HEK293 (cell line): ENCODE results near the gene NDUFC2.

Source experiments
- CTCF ChIA-PET: fragments of 350-600 bp; formaldehyde crosslinking; extraction: SDS; loops from one replicate; lab custom pipeline; 2021; ENCODE audit warnings: antibody characterized with exemption; lab: Yijun Ruan, JAX
- POLR2A ChIA-PET: fragments of 300-600 bp; formaldehyde crosslinking; extraction: SDS; loops from one replicate; lab custom pipeline; 2020; ENCODE audit warnings: antibody characterized with exemption, inconsistent platforms; lab: Yijun Ruan, JAX
- H3K27ac ChIP-seq: fragments of 200-500 bp; sonication (Bioruptor generic); 2 replicates; pipeline ENCODE4 v1.5.1; 2014; ENCODE audit warnings: low read depth, low read length, control low read depth, inconsistent platforms; ENCODE audit errors: extremely low read depth
- H3K36me3 ChIP-seq, 2 experiments: fragments of 200-500 bp in 1 of 2; sonication (Bioruptor generic) in 1 of 2; 1 replicate in 1 of 2; 2 replicates in 1 of 2; pipeline ENCODE4 v1.5.1; 2014 to 2017; ENCODE audit warnings: inconsistent platforms in 2 of 2, low read length in 2 of 2; ENCODE audit not compliant: control insufficient read depth in 2 of 2, insufficient read depth in 1 of 2
- H3K4me1 ChIP-seq: fragments of 200-500 bp; sonication (Bioruptor generic); 2 replicates; pipeline ENCODE4 v1.5.1; 2014; ENCODE audit warnings: mild to moderate bottlenecking, low read length, inconsistent platforms; ENCODE audit not compliant: control insufficient read depth, insufficient read depth
- H3K4me3 ChIP-seq: 2 replicates; pipeline ENCODE4 v1.5.1; 2011; ENCODE audit warnings: low read depth, mild to moderate bottlenecking, control low read depth, low read length, moderate library complexity
- H3K9me3 ChIP-seq: fragments of 200-500 bp; sonication (Bioruptor generic); 2 replicates; pipeline ENCODE4 v1.5.1; 2014; ENCODE audit warnings: low read depth, low read length, inconsistent platforms; ENCODE audit not compliant: control insufficient read depth, insufficient read depth
- KLF17 ChIP-seq: fragments of 450-650 bp; formaldehyde crosslinking; IDR thresholded peaks from 2 replicates; pipeline ENCODE4 v1.5.1; 2016; ENCODE audit warnings: missing biosample characterization, missing genetic modification characterization
- RBAK ChIP-seq: fragments of 450-650 bp; formaldehyde crosslinking; IDR thresholded peaks from 2 replicates; pipeline ENCODE4 v1.5.1; 2016; ENCODE audit warnings: missing biosample characterization, missing genetic modification characterization
- ZNF223 ChIP-seq: fragments of 450-650 bp; formaldehyde crosslinking; IDR thresholded peaks from 2 replicates; pipeline ENCODE4 v1.5.1; 2016; ENCODE audit warnings: missing biosample characterization, missing genetic modification characterization
- ZNF391 ChIP-seq: fragments of 450-650 bp; formaldehyde crosslinking; IDR thresholded peaks from 2 replicates; pipeline ENCODE4 v1.5.1; 2016; ENCODE audit warnings: low read depth, missing biosample characterization, missing genetic modification characterization, borderline replicate concordance
- ZNF488 ChIP-seq: fragments of 450-650 bp; formaldehyde crosslinking; IDR thresholded peaks from 2 replicates; pipeline ENCODE4 v1.5.1; 2016; ENCODE audit warnings: missing biosample characterization, missing genetic modification characterization
- ZNF518A ChIP-seq: fragments of 450-650 bp; formaldehyde crosslinking; conservative IDR thresholded peaks from 2 replicates; pipeline ENCODE4 v1.5.1; 2016; ENCODE audit warnings: low read depth, missing biosample characterization, missing genetic modification characterization
- ZNF544 ChIP-seq: fragments of 450-650 bp; formaldehyde crosslinking; IDR thresholded peaks from 2 replicates; pipeline ENCODE4 v1.5.0; 2017; ENCODE audit warnings: missing biosample characterization, missing genetic modification characterization
- ZNF610 ChIP-seq: fragments of 450-650 bp; formaldehyde crosslinking; IDR thresholded peaks from 2 replicates; pipeline ENCODE4 v1.5.1; 2016; ENCODE audit warnings: missing biosample characterization, missing genetic modification characterization, borderline replicate concordance
- ZNF621 ChIP-seq: fragments of 450-650 bp; formaldehyde crosslinking; IDR thresholded peaks from 2 replicates; pipeline ENCODE4 v1.5.1; 2017; ENCODE audit warnings: missing biosample characterization, missing genetic modification characterization
- ZNF785 ChIP-seq: fragments of 450-650 bp; formaldehyde crosslinking; IDR thresholded peaks from 2 replicates; pipeline ENCODE4 v1.5.1; 2016; ENCODE audit warnings: missing biosample characterization, missing genetic modification characterization
- ZNF843 ChIP-seq: fragments of 450-650 bp; formaldehyde crosslinking; IDR thresholded peaks from 2 replicates; pipeline ENCODE4 v1.5.1; 2016; ENCODE audit warnings: missing biosample characterization, missing genetic modification characterization
- ZSCAN23 ChIP-seq: fragments of 450-650 bp; formaldehyde crosslinking; IDR thresholded peaks from 2 replicates; pipeline ENCODE4 v1.5.1; 2016; ENCODE audit warnings: missing biosample characterization, missing genetic modification characterization
- TF ChIP-seq, protein P1 (sequence below): fragments of 450-650 bp; formaldehyde crosslinking; IDR thresholded peaks from 2 replicates; pipeline ENCODE4 v1.5.1; 2016; ENCODE audit warnings: missing biosample characterization, missing genetic modification characterization
- TF ChIP-seq, protein P2 (sequence below): fragments of 450-650 bp; formaldehyde crosslinking; IDR thresholded peaks from 2 replicates; pipeline ENCODE4 v1.5.1; 2017; ENCODE audit warnings: missing biosample characterization, mild to moderate bottlenecking, missing genetic modification characterization, moderate library complexity

Gene NDUFC2

DNA sequence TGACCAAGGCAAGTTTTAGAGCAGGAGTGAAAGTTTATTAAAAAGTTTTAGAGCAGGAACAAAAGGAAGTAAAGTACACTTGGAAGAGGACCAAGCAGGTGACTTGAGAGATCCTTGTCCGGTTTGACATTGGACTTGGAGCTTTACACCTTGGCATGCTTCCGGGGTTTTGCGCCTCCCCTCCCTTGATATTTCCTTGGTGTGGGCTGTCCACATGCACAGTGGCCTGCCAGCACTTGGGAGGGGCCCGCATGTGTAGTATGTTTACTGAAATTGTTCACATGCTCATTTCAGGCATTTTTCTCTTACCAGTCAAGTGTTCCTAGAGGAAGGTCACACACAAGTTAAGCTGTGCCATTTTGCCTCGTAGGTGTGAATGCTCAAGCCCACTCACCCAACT, 35.0 kb downstream of the NDUFC2 start:
- H3K4me1 ChIP-seq, result no peaks in the 10 kb centered on the region
- H3K27ac ChIP-seq, result no peak overlapping the region
- no peaks in the 10 kb centered on the region for H3K36me3 ChIP-seq
- no peaks in the 10 kb centered on the region for H3K9me3 ChIP-seq
- no peak for TF ChIP-seq ZNF391 (tag by site-specific recombination)
- no peak for TF ChIP-seq ZNF785 (tag by site-specific recombination)
- no peak for TF ChIP-seq ZNF843 (tag by site-specific recombination)
- TF ChIP-seq ZNF488 (tag by site-specific recombination), result no peak
- TF ChIP-seq ZNF610 (tag by site-specific recombination), result no peak
- no peak for TF ChIP-seq ZNF544 (tag by site-specific recombination)
- no peak for TF ChIP-seq ZNF621 (tag by site-specific recombination)
- TF ChIP-seq, protein P1, sequence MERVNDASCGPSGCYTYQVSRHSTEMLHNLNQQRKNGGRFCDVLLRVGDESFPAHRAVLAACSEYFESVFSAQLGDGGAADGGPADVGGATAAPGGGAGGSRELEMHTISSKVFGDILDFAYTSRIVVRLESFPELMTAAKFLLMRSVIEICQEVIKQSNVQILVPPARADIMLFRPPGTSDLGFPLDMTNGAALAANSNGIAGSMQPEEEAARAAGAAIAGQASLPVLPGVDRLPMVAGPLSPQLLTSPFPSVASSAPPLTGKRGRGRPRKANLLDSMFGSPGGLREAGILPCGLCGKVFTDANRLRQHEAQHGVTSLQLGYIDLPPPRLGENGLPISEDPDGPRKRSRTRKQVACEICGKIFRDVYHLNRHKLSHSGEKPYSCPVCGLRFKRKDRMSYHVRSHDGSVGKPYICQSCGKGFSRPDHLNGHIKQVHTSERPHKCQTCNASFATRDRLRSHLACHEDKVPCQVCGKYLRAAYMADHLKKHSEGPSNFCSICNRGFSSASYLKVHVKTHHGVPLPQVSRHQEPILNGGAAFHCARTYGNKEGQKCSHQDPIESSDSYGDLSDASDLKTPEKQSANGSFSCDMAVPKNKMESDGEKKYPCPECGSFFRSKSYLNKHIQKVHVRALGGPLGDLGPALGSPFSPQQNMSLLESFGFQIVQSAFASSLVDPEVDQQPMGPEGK (tag by site-specific recombination), result no peak
- no peak for TF ChIP-seq ZSCAN23 (tag by site-specific recombination)
- TF ChIP-seq ZNF518A (tag by site-specific recombination), result no peak
- TF ChIP-seq KLF17 (tag by site-specific recombination), result no peak
- TF ChIP-seq ZNF223 (tag by site-specific recombination), result no peak
- no peak for TF ChIP-seq RBAK (tag by site-specific recombination)
- TF ChIP-seq, protein P2, sequence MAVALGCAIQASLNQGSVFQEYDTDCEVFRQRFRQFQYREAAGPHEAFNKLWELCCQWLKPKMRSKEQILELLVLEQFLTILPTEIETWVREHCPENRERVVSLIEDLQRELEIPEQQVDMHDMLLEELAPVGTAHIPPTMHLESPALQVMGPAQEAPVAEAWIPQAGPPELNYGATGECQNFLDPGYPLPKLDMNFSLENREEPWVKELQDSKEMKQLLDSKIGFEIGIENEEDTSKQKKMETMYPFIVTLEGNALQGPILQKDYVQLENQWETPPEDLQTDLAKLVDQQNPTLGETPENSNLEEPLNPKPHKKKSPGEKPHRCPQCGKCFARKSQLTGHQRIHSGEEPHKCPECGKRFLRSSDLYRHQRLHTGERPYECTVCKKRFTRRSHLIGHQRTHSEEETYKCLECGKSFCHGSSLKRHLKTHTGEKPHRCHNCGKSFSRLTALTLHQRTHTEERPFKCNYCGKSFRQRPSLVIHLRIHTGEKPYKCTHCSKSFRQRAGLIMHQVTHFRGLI (tag by site-specific recombination), result no peak
- H3K4me3 ChIP-seq, result no peak overlapping the region
- ChIA-PET CTCF (interaction anchor here (0.6 to 2.6 kb wide), 9 partner anchors 8 to 268 kb away, joined by 3 to 17 read pairs (median 7); partner anchors contain the start of genes INTS4 and THRSP), POLR2A (no interaction called here)
